HG02970 (cell line): ENCODE data around the gene WDFY2.
A peak's percentile ranks its signal among the peaks of the same experiment; 100 is the strongest.

ENCODE experiments used
- ATAC-seq: cut with Tn5 transposase; IDR thresholded peaks from one replicate; pipeline ENCODE4 v1.9.1; 2021; ENCODE audit warnings: mild to moderate bottlenecking, moderate library complexity, moderate number of reproducible peaks; ENCODE audit not compliant: unreplicated experiment, low FRiP score

The WDFY2 gene

GRCh38 chr13:51806566-51806965 is 222.3 kb downstream of the WDFY2 start:
- no peak for ATAC-seq

- no peak for ATAC-seq
These were observed 222.8 kb downstream of the WDFY2 start for GRCh38 chr13:51807041-51807440.

GRCh38 chr13:51808811-51809210 is 224.5 kb downstream of the WDFY2 start:
- no peak for ATAC-seq

- no peak for ATAC-seq
These were observed 226.8 kb downstream of the WDFY2 start for GRCh38 chr13:51811046-51811445.

- ATAC-seq = no peak
These were observed 227.7 kb downstream of the WDFY2 start for GRCh38 chr13:51811920-51812451.

GRCh38 chr13:51814071-51814470 is 229.8 kb downstream of the WDFY2 start:
- ATAC-seq = no peak

- peak; percentile 47 for ATAC-seq
These were observed 230.8 kb downstream of the WDFY2 start for GRCh38 chr13:51814825-51815650.

GRCh38 chr13:51815848-51816247 is 231.6 kb downstream of the WDFY2 start:
- no peak for ATAC-seq

GRCh38 chr13:51816604-51817249 is 232.5 kb downstream of the WDFY2 start:
- ATAC-seq = no peak
